Psoas muscle (tissue), 8 donors: ENCODE data around the gene LRRC32. TPM values are rescaled to one million over a fixed set of nuclear protein-coding genes. Genes with fewer than 3 reads are reported as not detected.

Experiments used
- ATAC-seq, 4 donors: fragments of 200-7000 bp; cut with Tn5 transposase; one replicate each; pipeline ENCODE4 v1.9.1; 2020; ENCODE audit warnings: moderate library complexity in 3 of 4, mild to moderate bottlenecking in 2 of 4
- DNase-seq, 2 donors: peaks; one replicate each; pipeline ENCODE4 v3.0.0-alpha.2; 2020
- H3K27ac ChIP-seq: fragments of 200-600 bp; one replicate; pipeline ENCODE4 v1.8.0; 2022
- H3K27me3 ChIP-seq, 3 donors: fragments of 200-600 bp in 1 of 3; one replicate each; pipeline versions ENCODE4 v1.6.1 to v1.8.0; 2013 to 2022; ENCODE audit warnings: low read length in 2 of 3, mild to moderate bottlenecking in 2 of 3, moderate library complexity in 1 of 3; ENCODE audit not compliant: insufficient read depth in 3 of 3
- H3K36me3 ChIP-seq, 2 donors: fragments of 200-600 bp in 1 of 2; one replicate each; pipeline versions ENCODE4 v1.6.1 to v1.8.0; 2013 to 2022; ENCODE audit warnings: low read depth in 1 of 2, mild to moderate bottlenecking in 1 of 2, moderate library complexity in 1 of 2; ENCODE audit not compliant: insufficient read depth in 1 of 2
- H3K4me1 ChIP-seq: fragments of 200-600 bp; one replicate; pipeline ENCODE4 v1.8.0; 2022
- H3K4me3 ChIP-seq: fragments of 200-600 bp; one replicate; pipeline ENCODE4 v1.8.0; 2022; ENCODE audit warnings: mild to moderate bottlenecking
- H3K9me3 ChIP-seq: fragments of 200-600 bp; one replicate; pipeline ENCODE4 v1.8.0; 2022
- WGBS, 3 donors: extraction: QIAGEN DNeasy Blood & Tissue Kit; methylation state at CpG; one replicate each; pipeline versions ENCODE4 v1.1.6 to v1.1.7; 2013; 5-methylcytosine and 5-hydroxymethylcytosine counted together
- intact Hi-C, 2 donors: fragments of 100-400 bp; cut with DNase I; formaldehyde crosslinking; loops; one replicate each; pipeline versions ENCODE4 v1.11.0 to v1.14.2; 2022
- polyA plus RNA-seq, 3 donors: library from polyadenylated mRNA; stranded (reverse); fragments of 200-250 nt; gene quantifications; one replicate each; pipeline ENCODE4 v1.2.3, GENCODE V29; 2013
- total RNA-seq, 4 donors: library from RNA; stranded (reverse); fragmentation: NEBNext Ultra II Directional in 2 of 4; extraction: Animal tissue kit (Norgen Biotek cat#: 25700) in 2 of 4; gene quantifications; one replicate each; pipeline versions ENCODE4 v1.2.1 to v1.2.4, GENCODE V29; 2021 to 2023
- TF ChIP-seq, protein P1 (sequence below): fragments of 200-600 bp; IDR thresholded peaks from one replicate; pipeline ENCODE4 v1.8.0; 2022; ENCODE audit warnings: antibody characterized with exemption
- donor health status: healthy with polysubstance abuse.
- donor health status: DM: no; HTN: no; CAD: no; lungs with moderate emphysema.
- donor health status: Bipolar disorder and iron deficiency.
- donor health status: healthy.
- donor health status: DM: yes; HTN: yes; CAD: no.
- donor health status: DM: no; HTN: no; CAD: no.
- donor health status: DM: no; HTN: no; CAD: no.
- donor health status: DM: yes; HTN: yes; CAD: no.

The LRRC32 gene
- total and polyA plus RNA-seq, 7 donors = 14.7 to 32.9 (median 16.7) TPM

DNA sequence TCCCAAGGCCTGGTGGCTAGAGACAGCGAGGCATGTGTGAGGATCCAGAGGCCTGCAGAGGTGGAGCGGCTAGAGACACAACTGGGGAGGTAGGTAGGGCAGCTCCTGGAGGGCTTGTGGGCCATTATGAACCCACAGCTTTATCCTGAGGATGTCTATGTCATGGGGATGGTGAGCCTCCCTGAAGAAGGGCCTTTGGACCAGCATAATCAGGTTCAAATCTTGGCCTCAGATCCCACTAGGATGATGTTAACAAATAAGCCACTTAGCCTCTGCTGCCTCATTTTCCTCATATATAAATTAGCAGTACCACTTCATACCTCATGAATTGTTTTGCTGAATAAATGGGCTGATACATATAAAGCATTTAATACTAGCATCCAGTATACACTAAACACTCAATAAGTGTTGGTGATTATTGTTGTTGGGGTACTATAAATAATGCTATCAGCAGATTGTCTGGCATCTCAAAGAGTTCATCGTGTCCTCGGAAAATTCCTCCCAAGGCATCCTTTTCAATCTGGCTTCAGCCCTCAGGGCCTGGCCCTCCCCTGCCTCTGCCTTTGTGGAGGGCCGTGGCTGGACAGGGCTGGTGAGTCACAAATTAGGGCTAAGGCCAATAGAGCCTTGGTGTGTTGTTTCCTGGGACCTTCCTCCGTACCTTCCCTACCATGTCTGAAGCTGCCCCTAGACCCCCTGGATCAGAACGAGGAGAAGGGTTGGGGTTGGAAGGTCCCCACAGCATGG, 30.9 kb upstream of the LRRC32 start:
- H3K4me3 ChIP-seq = no peak overlapping the region
- TF ChIP-seq, protein P1, sequence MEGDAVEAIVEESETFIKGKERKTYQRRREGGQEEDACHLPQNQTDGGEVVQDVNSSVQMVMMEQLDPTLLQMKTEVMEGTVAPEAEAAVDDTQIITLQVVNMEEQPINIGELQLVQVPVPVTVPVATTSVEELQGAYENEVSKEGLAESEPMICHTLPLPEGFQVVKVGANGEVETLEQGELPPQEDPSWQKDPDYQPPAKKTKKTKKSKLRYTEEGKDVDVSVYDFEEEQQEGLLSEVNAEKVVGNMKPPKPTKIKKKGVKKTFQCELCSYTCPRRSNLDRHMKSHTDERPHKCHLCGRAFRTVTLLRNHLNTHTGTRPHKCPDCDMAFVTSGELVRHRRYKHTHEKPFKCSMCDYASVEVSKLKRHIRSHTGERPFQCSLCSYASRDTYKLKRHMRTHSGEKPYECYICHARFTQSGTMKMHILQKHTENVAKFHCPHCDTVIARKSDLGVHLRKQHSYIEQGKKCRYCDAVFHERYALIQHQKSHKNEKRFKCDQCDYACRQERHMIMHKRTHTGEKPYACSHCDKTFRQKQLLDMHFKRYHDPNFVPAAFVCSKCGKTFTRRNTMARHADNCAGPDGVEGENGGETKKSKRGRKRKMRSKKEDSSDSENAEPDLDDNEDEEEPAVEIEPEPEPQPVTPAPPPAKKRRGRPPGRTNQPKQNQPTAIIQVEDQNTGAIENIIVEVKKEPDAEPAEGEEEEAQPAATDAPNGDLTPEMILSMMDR = no peak
- peaks cover 0 to 2% (median 0%) of the 10 kb centered on the region in 3 donors for H3K27me3 ChIP-seq
- peak in 3 of 4 donors; percentile 27 to 56 (median 39) for ATAC-seq
- H3K36me3 ChIP-seq = no peaks in the 10 kb centered on the region
- H3K9me3 ChIP-seq = no peaks in the 10 kb centered on the region
- intact Hi-C loops = no loop called here
- 61 to 76% (median 65%) methylated on average over 7 of the region's 7 CpGs for whole genome bisulfite sequencing, 3 donors
- no peaks in the 10 kb centered on the region for H3K4me1 ChIP-seq
- H3K27ac ChIP-seq = no peak overlapping the region
- DNase-seq = peak in 1 of 2 donors; percentile 42

DNA sequence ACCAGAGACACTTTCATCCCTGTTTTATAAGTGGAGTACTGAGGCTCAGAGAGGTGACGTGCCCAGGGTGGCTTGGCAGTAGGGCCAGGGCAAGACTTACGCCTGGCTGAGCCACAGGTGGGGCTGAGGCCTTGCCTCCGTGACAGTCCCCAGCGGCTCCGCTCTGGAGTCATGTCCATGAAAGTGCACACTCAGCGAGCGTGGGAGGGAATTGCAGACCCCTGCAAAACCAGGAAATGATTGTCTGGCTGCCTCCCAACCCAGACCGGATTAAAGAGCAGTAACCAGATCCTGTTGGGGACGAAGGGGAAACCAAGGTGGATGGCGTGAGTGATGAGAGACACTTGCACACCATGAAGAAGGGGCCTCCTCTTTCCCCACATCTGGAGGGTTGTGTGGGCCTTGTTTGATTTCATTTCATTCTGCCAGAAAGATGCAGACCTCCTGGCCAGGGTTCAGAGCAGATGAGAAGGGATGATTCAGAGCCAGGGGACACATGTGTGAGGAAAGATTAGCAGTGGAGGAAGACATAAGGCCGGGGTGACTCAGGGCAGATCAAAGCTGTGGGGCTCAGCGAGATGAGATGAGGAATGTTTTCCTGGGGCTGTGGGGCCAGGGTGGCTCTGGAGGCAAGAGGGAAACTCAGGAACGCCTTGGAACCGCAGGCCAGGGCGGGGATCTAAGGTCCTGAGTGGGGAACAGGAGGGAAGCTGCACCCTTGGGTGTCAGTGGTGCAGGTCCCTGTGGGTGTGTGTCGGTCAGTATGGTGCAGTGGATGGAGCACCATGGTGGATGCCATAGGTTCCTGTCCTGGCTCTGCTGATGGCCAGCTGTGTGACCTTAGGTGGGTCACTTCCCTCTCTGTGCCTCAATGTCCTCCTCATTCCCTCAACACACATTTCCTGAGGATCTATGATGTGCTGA, 29.9 kb upstream of the LRRC32 start:
- TF ChIP-seq, protein P1 = no peak
- intact Hi-C loops = no loop called here
- no peaks in the 10 kb centered on the region for H3K36me3 ChIP-seq
- no peak overlapping the region for H3K27ac ChIP-seq
- no peaks in the 10 kb centered on the region for H3K9me3 ChIP-seq
- WGBS, 3 donors = 41 to 61% (median 60%) methylated on average over 16 of the region's 16 CpGs
- no peak overlapping the region for H3K4me3 ChIP-seq
- H3K27me3 ChIP-seq = peaks cover 0 to 2% (median 0%) of the 10 kb centered on the region in 3 donors
- peak; percentile 37 to 73 (median 68) for ATAC-seq
- peak; percentile 70 to 77 for DNase-seq
- no peaks in the 10 kb centered on the region for H3K4me1 ChIP-seq

DNA sequence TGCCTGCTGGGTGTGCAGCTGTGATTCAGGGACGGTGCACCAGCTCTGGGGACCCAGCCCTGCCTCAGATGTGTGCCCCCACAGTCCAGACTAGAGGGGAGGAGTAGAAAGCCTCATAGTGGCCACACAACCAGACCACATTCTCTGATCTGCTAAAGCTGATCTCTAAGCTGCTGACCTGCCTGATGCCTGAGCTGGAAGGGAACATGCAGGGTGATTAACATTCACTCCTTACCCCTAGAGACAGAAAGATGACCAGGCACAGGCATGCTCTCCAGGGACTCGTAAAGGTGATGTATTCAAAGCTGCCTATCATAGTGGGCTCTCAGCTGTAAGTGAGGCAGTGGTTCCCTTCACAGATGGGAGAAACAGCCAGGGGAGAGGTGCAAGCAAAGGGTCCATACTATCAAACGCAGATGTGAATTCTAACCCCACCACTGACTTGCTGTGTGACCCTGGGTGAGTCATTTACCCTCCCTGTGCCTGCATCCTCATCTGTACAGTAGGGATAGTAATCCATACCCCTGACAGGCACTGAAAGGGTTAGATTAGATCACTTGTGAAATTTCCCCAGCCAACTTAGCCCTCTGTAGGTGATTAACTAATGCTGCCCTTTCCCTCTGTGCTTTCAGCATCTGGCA, 29.0 kb upstream of the LRRC32 start:
- intact Hi-C loops = no loop called here
- Histone ChIP-seq H3K36me3 (no peaks in the 10 kb centered on the region), H3K27ac (no peak overlapping the region), H3K9me3 (no peaks in the 10 kb centered on the region), H3K27me3 (no peaks in the 10 kb centered on the region), H3K4me1 (no peaks in the 10 kb centered on the region), H3K4me3 (no peak overlapping the region)
- no peak for ATAC-seq
- WGBS, 3 donors = 72 to 92% (median 79%) methylated on average over 3 of the region's 3 CpGs
- no peak for DNase-seq
- TF ChIP-seq, protein P1 = no peak

DNA sequence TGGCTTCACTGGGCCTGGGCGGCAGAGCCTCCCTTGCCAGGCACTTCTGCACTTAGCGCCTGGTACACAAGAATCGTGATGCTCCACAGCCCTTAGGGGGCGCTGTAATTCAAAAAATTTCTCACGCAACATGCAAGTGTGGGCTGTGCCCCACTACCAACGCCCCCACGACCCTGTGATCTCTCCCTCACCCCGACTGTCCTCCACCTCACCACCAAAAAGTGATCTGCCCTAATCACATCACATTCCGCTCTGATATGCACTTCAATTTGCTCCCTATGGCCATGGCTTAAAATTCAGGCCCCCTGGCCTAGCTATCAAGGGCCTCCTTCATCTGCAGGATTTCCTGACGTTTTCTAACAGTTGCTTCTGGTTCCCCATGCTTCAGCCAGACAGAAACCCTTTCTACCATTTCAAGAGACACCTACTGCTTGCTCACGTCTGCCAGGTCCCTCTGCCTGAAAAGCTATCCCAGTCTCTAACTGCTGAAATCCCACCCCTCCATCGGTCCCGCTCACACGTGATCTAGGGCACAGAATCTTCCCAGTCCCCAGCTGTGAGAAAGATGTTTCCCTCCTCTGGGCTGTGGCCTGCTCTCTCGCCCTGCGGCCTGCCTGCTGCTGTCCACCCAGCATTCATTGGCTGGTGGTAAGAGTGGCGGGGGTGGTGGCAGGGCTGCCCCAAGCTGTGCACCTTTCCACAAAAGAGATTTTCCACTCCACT, 27.9 kb upstream of the LRRC32 start:
- no peak for DNase-seq
- H3K4me1 ChIP-seq = no peaks in the 10 kb centered on the region
- no peaks in the 10 kb centered on the region for H3K9me3 ChIP-seq
- H3K27ac ChIP-seq = no peak overlapping the region
- H3K27me3 ChIP-seq = no peaks in the 10 kb centered on the region
- no peaks in the 10 kb centered on the region for H3K36me3 ChIP-seq
- TF ChIP-seq, protein P1 = no peak
- intact Hi-C loops = no loop called here
- ATAC-seq = no peak
- H3K4me3 ChIP-seq = no peak overlapping the region
- 68 to 76% (median 72%) methylated on average over 17 of the region's 17 CpGs for WGBS, 3 donors
